Fibroblast of peridontal ligament (primary cell): ENCODE measurements around the gene PPL.
"Not testable (repeated sequence)": the region's sequence is repeated elsewhere in the genome, so short reads cannot be mapped to it uniquely, and the experiment has no call there.

Experiments used
- DNase-seq: peaks from one replicate; pipeline ENCODE4 v3.0.0-alpha.2; 2010; ENCODE audit errors: extremely low read depth

PPL gene

DNA sequence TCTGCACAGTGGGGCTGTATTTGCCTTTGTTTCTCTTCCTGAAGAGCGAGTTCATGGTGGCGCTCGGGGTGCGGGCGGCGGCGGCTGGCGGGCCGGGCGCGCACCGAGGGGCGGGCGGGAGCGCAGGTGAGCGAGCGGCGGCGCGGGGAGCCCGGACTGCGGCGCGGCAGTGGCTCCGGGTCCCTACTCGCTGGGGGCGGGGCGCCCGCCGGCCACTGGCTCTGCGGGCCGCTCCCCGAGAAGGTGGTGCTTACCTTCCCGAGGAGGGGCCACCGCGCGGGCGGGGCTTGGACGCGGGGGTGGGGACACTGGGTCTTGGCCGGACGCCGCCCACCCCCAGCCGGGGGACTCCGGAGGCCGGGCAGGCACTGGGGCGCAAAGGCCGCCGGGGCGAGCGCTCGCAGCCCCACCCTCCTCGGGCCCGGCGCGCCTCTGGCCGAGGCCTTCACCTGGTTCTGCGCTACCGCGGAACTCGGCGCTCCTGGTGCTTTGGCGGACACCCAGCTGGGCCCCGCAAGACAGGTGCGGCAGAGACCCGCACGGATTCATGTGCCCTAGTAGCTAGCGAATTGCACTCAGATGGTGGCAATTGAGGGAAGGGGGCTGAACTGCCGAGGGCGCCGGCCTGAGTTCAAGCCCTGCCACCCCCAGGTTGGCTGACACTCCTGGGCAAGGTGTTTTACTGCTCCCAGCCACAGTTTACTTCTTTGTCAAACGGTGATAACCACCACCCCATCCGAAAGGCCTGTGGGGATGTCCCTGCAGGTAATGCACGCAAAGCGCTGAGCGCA lies at the start of gene PPL:
TSS of gene PPL (minus strand) at position 158 of the 791 bp plus-strand sequence. CDS start at position 55, 103 bp downstream.
- no peak for DNase-seq

GRCh38 chr16:4984174-4984990 lies 47.4 kb upstream of the PPL start:
- DNase-seq = no peak

DNA sequence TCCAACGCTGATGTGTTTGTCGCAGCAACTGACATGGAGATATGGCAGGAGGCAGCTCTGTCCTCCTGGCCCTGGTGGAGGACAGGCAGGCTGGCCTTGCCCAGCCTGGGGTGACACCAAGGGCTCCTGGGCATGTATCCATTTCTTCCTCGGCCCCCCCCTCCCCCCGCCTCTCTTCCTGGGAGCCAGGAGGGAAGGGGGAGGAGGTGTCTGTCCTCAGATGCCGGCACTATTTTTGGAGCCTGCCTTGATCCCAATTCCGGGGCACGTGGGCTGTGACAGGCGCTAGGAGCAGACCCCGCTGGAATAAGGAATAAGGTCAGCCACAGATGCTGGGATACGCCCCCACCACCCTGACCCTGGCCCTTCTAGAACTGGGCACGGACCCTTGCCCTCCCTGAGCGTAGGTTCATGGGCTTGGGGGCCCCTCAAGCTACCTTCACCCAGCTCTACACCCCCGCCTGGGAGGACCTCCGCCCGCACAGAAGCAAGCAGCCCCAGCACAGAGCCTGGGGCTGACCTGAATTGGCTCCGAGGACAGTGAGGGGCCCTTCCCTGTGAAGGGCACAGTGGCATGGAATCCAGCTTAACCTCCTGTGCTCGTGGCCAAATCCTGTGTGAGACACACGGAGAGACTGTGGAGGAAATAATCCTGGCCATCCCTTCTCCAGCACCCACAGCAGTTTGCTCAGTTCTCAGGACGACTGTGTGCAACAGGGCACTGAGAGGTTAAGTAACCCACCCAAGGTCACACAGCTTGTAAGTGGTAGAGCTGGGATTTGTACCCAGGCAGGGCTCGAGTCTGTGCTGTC lies 45.3 kb upstream of the PPL start:
- no peak for DNase-seq

DNA sequence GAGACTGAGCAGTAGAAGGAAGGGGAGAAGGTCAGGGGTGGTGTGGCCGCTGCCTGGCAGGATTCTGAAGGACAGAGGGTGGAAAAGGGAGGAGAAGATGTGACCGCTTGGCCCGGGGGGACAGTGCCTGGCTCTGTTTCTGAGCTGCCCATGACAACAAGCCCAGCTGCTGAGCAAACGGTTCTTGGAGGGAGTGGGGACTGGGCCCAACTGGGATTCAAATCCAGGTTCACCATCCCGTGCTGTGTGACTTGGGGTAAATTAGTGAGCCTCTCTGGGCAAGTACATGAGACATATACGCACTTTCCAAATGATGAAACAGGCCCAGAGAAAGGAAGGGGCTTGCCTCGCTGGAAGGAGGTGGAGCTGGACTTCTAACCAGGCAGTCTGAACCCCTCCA lies 44.5 kb upstream of the PPL start:
- no peak for DNase-seq

DNA sequence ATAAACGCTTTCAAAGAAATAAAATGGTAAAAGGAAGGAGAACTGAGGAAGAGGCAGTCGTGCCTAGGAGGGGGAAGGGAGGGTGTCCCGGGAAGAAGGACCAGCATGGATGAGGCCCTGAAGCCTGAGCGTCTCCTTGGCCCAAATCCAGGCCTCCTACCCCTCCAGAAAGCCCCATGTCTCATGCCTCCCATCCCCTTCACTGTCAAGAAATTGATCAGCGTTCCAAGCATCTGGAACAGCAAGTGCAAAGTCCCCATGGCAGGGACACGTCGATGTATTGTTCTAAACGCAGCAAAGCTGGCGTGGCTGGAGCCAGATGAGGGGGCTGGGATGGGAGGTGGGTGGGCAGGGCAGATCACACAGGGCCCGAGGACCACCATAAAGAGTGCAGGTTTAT lies 43.7 kb upstream of the PPL start:
- DNase-seq = no peak

DNA sequence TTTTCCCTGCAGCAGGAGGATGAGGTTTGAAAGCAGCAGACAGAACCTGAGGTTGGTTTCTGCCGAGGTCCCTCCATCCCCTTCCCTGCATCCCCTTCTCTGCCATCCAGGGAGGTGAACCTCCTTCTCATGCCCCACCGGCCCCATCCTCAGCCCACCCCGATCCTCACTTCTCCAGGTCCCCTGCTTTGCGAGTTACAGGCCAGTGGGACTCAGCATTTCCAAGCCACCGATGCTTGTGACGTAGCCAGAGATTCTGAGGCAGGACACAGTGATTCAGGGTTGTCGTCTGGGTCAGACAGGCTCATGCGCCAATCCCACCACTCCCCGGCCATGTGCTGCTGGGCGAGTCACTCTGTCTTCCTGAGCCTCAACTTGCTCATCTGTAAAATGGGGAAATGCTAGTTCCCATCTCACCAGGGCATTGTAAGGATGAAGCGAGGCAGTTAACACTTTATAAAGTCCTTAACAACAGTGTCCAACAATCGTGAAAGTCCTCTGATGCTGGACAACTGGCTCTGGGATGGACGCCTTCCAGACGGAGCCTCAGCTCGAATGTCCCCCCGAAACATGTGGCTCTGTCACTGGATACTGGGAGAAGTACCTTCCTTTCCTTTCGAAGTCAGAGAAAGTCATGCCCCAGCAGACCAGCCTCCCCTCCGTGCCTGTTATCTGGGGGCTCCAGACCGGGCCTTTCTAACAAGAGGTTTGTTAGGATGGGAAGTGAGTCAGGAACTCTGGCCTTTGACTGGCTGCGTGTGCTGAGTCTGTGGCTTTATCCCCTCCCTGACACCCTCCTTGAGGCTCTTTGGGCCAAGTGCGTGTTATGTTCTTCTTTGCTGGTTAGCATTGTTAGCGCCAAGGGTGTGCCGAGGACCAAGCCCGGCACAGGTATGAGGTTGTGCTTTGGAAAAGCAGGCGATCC lies 43.0 kb upstream of the PPL start:
- no peak for DNase-seq

DNA sequence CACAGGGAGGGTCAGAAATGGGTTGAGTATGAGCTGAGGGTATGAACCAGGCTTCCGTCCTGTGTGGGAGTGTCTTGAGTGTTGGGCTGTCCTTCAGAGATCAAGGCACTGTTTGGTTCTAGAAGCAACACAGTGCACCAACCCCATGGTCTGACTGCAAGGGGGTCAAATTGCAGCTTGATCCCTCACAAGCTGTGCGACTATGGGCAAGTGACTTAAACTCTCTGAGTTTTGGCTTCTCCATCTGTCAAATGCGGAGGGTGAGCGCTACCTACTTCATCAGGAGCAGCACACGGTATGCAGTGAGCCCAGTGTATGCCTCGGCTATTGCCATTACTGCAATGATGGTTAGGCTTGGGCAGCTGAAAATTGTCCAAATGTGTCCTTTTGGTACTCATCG lies 42.2 kb upstream of the PPL start:
- DNase-seq = no peak

- DNase-seq = no peak
Observed at GRCh38 chr16:4976611-4977145, 39.7 kb upstream of the PPL start.

GRCh38 chr16:4976079-4976478 lies 39.1 kb upstream of the PPL start:
- no peak for DNase-seq

- DNase-seq = no peak
Observed at GRCh38 chr16:4972938-4973587, 36.1 kb upstream of the PPL start.

- DNase-seq = no peak
Observed at GRCh38 chr16:4970010-4970409, 33.1 kb upstream of the PPL start.

DNA sequence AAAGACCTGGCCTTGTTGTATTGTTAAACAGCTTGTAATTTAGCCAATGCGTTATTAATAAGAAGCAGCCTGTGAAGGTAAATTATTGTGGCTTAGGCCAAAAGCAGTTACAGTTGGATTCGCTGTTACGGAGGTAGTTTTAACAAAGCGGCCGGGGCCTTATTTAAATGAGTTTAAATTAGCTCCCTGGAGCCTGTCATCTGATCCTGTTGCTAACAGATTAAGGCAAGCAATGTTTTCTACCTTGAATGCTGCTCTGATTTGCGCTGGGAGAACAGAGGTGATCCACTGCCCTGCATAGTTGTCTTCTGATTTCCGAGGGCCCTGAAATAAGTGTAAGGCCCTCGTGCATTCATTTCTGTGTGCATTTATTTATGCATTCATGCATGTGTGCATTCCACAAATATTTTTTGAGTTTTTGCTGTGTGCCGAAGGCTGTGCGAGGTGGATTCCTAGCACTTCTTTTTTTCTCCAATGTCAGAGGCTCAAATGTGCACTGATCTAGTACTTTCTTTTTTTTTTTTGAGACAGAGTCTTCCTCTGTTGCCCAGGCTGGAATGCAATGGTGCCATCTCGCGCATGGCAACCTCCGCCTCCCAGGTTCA lies 32.0 kb upstream of the PPL start:
- DNase-seq = no peak

GRCh38 chr16:4968278-4968677 lies 31.3 kb upstream of the PPL start:
- not testable (repeated sequence) for DNase-seq

DNA sequence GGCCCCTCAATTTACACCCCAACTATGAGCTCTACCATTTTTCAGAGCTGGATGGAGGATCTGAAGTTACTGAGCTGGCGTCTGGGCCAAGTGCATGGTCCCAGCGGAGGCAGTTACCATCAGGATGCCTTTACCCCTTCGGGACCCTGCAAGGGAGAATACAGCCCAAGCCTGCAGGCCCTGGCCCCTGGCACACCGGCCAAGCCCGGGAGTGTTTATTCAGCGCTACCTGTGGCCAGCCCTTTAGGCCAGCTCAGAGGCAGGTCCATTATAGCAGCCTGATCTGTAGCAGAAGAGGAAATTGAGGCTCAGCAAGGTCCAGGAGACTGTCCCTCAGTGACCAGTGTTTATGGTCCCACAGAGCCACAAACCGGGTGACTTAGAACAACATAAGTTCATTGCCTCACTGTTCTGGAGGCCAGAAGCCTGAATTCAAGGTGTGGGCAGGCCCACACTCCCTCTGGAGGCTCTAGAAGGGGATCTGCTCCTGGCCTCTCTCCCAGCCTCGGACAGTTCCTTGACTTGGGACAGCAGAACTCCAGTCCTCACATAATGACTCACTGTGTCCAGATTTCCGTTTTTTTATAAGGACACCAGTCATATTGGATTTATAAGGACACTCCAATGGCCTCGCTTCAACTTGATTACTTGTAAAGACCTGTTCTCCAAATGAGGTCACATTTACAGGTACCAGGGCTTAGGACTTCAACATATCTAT lies 29.9 kb upstream of the PPL start:
- DNase-seq = no peak

DNA sequence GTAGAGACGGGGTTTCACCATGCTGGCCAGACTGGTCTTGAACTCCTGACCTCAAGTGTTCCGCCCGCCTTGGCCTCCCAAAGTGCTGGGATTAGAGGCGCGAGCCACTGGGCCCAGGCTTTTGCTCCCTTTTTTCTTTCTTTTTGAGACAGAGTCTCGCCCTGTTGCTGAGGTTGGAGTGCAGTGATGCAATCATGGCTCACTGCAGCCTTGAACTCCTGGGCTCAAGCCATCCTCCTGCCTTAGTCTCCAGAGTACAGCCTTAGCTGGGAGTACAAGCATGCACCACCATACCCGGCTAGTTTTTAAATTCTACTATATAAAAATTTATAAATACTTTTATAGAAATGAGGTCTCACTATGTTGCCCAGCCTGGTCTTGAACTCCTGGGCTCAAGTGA lies 26.6 kb upstream of the PPL start:
- DNase-seq = not testable (repeated sequence)

- DNase-seq = no peak
Observed at GRCh38 chr16:4962716-4963115, 25.8 kb upstream of the PPL start.

DNA sequence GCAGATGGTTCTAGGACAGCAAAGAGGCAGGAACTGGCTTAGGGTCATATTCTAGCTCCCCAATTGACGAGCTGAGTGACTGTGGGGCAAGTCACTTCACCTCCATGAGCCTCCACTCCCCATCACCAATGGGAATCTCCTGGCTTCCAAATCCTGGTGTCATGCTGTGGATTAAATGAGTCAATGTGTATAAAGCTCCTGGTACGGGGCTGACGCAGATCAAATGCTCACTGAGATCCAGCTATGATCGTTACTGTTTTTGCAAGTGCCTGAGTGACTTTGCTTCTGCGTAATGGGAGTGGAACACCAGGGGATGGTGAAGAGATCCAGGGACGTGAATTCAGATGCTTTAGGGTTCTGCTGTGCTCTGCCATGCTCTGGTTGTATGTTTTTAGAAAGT lies 23.6 kb upstream of the PPL start:
- no peak for DNase-seq

- no peak for DNase-seq
Observed at GRCh38 chr16:4958510-4959438, 21.8 kb upstream of the PPL start.
